H9 (cell line): ENCODE data around the gene ZSWIM5. TPM values are rescaled to one million over a fixed set of nuclear protein-coding genes. Genes with fewer than 3 reads are reported as not detected.

ENCODE experiments used
- DNase-seq: peaks from one replicate; pipeline ENCODE4 v3.0.0-alpha.2; 2017
- H2AFZ ChIP-seq: one replicate; pipeline ENCODE4 v1.6.1; 2013; ENCODE audit warnings: mild to moderate bottlenecking, low read length, control low read depth, moderate library complexity
- H2AK5ac ChIP-seq: 2 replicates; pipeline ENCODE4 v1.6.1; 2013; ENCODE audit warnings: low read length, control low read depth, mixed read lengths; ENCODE audit not compliant: insufficient read length
- H2BK120ac ChIP-seq: one replicate; pipeline ENCODE4 v1.6.1; 2013; ENCODE audit warnings: low read depth, mild to moderate bottlenecking, low read length, control low read depth, inconsistent platforms; ENCODE audit not compliant: poor library complexity, severe bottlenecking
- H2BK12ac ChIP-seq: 2 replicates; pipeline ENCODE4 v1.6.1; 2013; ENCODE audit warnings: low read length, control low read depth, mixed read lengths, low read depth; ENCODE audit not compliant: insufficient read length
- H2BK15ac ChIP-seq: 2 replicates; pipeline ENCODE4 v1.6.1; 2013; ENCODE audit warnings: low read depth, low read length, control low read depth
- H2BK20ac ChIP-seq: one replicate; pipeline ENCODE4 v1.6.1; 2013; ENCODE audit warnings: low read depth, mild to moderate bottlenecking, low read length, control low read depth, inconsistent platforms; ENCODE audit not compliant: poor library complexity, severe bottlenecking
- H2BK5ac ChIP-seq: 2 replicates; pipeline ENCODE4 v1.6.1; 2013; ENCODE audit warnings: low read length, control low read depth, mixed read lengths; ENCODE audit not compliant: insufficient read length
- H3K14ac ChIP-seq: 2 replicates; pipeline ENCODE4 v1.6.1; 2013; ENCODE audit warnings: low read length, control low read depth; ENCODE audit not compliant: insufficient read depth
- H3K18ac ChIP-seq: 2 replicates; pipeline ENCODE4 v1.6.1; 2013; ENCODE audit warnings: low read depth, mild to moderate bottlenecking, mixed read lengths, low read length, control low read depth; ENCODE audit not compliant: insufficient read length
- H3K23ac ChIP-seq: 2 replicates; pipeline ENCODE4 v1.6.1; 2013; ENCODE audit warnings: low read length, control low read depth, mixed read lengths, low read depth; ENCODE audit not compliant: insufficient read length
- H3K23me2 ChIP-seq: 2 replicates; pipeline ENCODE4 v1.6.1; 2013; ENCODE audit warnings: low read depth, mild to moderate bottlenecking, mixed read lengths, low read length, control low read depth; ENCODE audit not compliant: insufficient read length, poor library complexity, severe bottlenecking
- H3K27ac ChIP-seq: 2 replicates; pipeline ENCODE4 v1.5.1; 2013; ENCODE audit warnings: low read length, control low read depth, mixed read lengths, low read depth; ENCODE audit not compliant: insufficient read length
- H3K27me3 ChIP-seq: 2 replicates; pipeline ENCODE4 v1.6.1; 2013; ENCODE audit warnings: low read length, control low read depth, inconsistent platforms; ENCODE audit not compliant: insufficient read depth
- H3K4ac ChIP-seq: 2 replicates; pipeline ENCODE4 v1.6.1; 2013; ENCODE audit warnings: low read depth, mild to moderate bottlenecking, control low read depth, inconsistent platforms, low read length, moderate library complexity
- H3K4me1 ChIP-seq: 2 replicates; pipeline ENCODE4 v1.6.1; 2013; ENCODE audit warnings: low read length, control low read depth, inconsistent platforms; ENCODE audit not compliant: insufficient read depth
- H3K4me2 ChIP-seq: 2 replicates; pipeline ENCODE4 v1.6.1; 2013; ENCODE audit warnings: low read length, control low read depth, mixed read lengths; ENCODE audit not compliant: insufficient read length, insufficient read depth
- H3K56ac ChIP-seq: 2 replicates; pipeline ENCODE4 v1.6.1; 2013; ENCODE audit warnings: low read depth, mild to moderate bottlenecking, mixed read lengths, low read length, control low read depth; ENCODE audit not compliant: insufficient read length
- H3K79me1 ChIP-seq: 2 replicates; pipeline ENCODE4 v1.6.1; 2013; ENCODE audit warnings: low read depth, mild to moderate bottlenecking, moderate library complexity, low read length, control low read depth, inconsistent platforms; ENCODE audit not compliant: insufficient read depth, poor library complexity, severe bottlenecking
- H3K79me2 ChIP-seq: 2 replicates; pipeline ENCODE4 v1.6.1; 2013; ENCODE audit warnings: low read length, control low read depth, inconsistent platforms; ENCODE audit not compliant: insufficient read depth
- H3K9ac ChIP-seq: 2 replicates; pipeline ENCODE4 v1.6.1; 2013; ENCODE audit warnings: low read length, control low read depth, mixed read lengths; ENCODE audit not compliant: insufficient read length; ENCODE audit errors: extremely low read depth
- H3K9me3 ChIP-seq: one replicate; pipeline ENCODE4 v1.6.1; 2013; ENCODE audit warnings: low read depth, low read length, inconsistent platforms; ENCODE audit not compliant: control insufficient read depth
- H3T11ph ChIP-seq: one replicate; pipeline ENCODE4 v1.6.1; 2013; ENCODE audit warnings: mild to moderate bottlenecking, low read length, control low read depth, inconsistent platforms
- H4K20me1 ChIP-seq: one replicate; pipeline ENCODE4 v1.6.1; 2013; ENCODE audit not compliant: control insufficient read depth, insufficient read length, insufficient read depth
- H4K5ac ChIP-seq: 2 replicates; pipeline ENCODE4 v1.6.1; 2013; ENCODE audit warnings: low read depth, mild to moderate bottlenecking, mixed read lengths, low read length, control low read depth; ENCODE audit not compliant: insufficient read length
- H4K8ac ChIP-seq: replicated peaks from 2 replicates; pipeline ENCODE4 v1.6.1; 2013; ENCODE audit warnings: low read length, control low read depth, mixed read lengths, low read depth; ENCODE audit not compliant: insufficient read length
- H4K91ac ChIP-seq: 2 replicates; pipeline ENCODE4 v1.6.1; 2013; ENCODE audit warnings: low read depth, mild to moderate bottlenecking, moderate library complexity, mixed read lengths, low read length, control low read depth; ENCODE audit not compliant: insufficient read length
- H3K27ac Mint-ChIP-seq, 3 experiments: 2 replicates in 2 of 3; 3 replicates in 1 of 3; pipeline ENCODE4 v1.8.0; 2020 to 2021; ENCODE audit warnings: mixed read lengths in 3 of 3, mild to moderate bottlenecking in 1 of 3, moderate library complexity in 1 of 3
- H3K27me3 Mint-ChIP-seq: 2 replicates; pipeline ENCODE4 v1.8.0; 2021; ENCODE audit warnings: low read depth, mild to moderate bottlenecking, moderate library complexity, mixed read lengths
- H3K36me3 Mint-ChIP-seq, 3 experiments: 2 replicates in 2 of 3; 3 replicates in 1 of 3; pipeline ENCODE4 v1.8.0; 2020 to 2021; ENCODE audit warnings: low read depth in 3 of 3, mixed read lengths in 3 of 3; ENCODE audit not compliant: insufficient read depth in 1 of 3
- H3K4me1 Mint-ChIP-seq, 2 experiments: 2 replicates each; pipeline ENCODE4 v1.8.0; 2020; ENCODE audit warnings: mixed read lengths in 2 of 2
- H3K4me3 Mint-ChIP-seq, 2 experiments: 2 replicates in 1 of 2; 3 replicates in 1 of 2; pipeline ENCODE4 v1.8.0; 2020 to 2021; ENCODE audit warnings: mild to moderate bottlenecking in 2 of 2, mixed read lengths in 2 of 2, moderate library complexity in 1 of 2
- H3K9me3 Mint-ChIP-seq, 2 experiments: 2 replicates in 1 of 2; 3 replicates in 1 of 2; pipeline ENCODE4 v1.8.0; 2020; ENCODE audit warnings: mild to moderate bottlenecking in 2 of 2, mixed read lengths in 2 of 2, moderate library complexity in 1 of 2
- CTCF ChIP-seq: fragments of 200-600 bp; sonication (generic); conservative IDR thresholded peaks from 3 replicates; pipeline ENCODE4 v1.8.0; 2021; ENCODE audit warnings: antibody characterized with exemption, mild to moderate bottlenecking
- WGBS: extraction: QIAGEN DNeasy Blood & Tissue Kit; methylation state at CpG from one replicate; pipeline ENCODE4 v1.1.7; 2013; ENCODE audit warnings: missing lambda C conversion rate, low lambda C conversion rate, mixed read lengths; ENCODE audit not compliant: insufficient read length; ENCODE audit errors: extremely low coverage; 5-methylcytosine and 5-hydroxymethylcytosine counted together
- total RNA-seq: library from RNA; stranded (reverse); gene quantifications from 2 replicates; pipeline ENCODE4 v1.2.1, GENCODE V29; 2021

The ZSWIM5 gene
- total RNA-seq, 1 experiment from 2014 or later, result 3.5 TPM

GRCh38 chr1:45200906-45201500 lies 5.4 kb downstream of the ZSWIM5 start:
- Histone ChIP-seq H3K56ac (no peak overlapping the region), H2BK20ac (no peak overlapping the region), H3K23ac (no peak overlapping the region), H3K27ac (no peak overlapping the region), H3K14ac (no peak overlapping the region), H4K5ac (no peak overlapping the region), H3K9ac (no peak overlapping the region), H3K9me3 (no peaks in the 10 kb centered on the region), H2BK12ac (no peak overlapping the region), H2BK15ac (no peak overlapping the region), H4K20me1 (no peaks in the 10 kb centered on the region), H3K27me3 (no peaks in the 10 kb centered on the region; the same call in 1 of the 2 replicates), H3K4ac (no peak overlapping the region), H3K79me2 (no peaks in the 10 kb centered on the region), H2AFZ (no peak overlapping the region), H4K91ac (no peak overlapping the region), H3K23me2 (peaks cover 7% of the 10 kb centered on the region), H3K18ac (no peak overlapping the region), H3K79me1 (no peaks in the 10 kb centered on the region), H2BK5ac (no peak overlapping the region), H3K4me1 (no peaks in the 10 kb centered on the region), H4K8ac (no peak overlapping the region), H2AK5ac (no peak overlapping the region), H3T11ph (no peak overlapping the region), H2BK120ac (no peak overlapping the region), H3K4me2 (no peak overlapping the region)
- WGBS, result no CpG with 5 or more reads among the region's 3 CpGs
- TF ChIP-seq CTCF, result no peak
- Mint-ChIP-seq H3K36me3 (no peaks in the 10 kb centered on the region; a peak in 1 of 7 replicates), H3K27ac (no peak overlapping the region), H3K4me1 (peaks cover 17 to 23% of the 10 kb centered on the region in 2 experiments), H3K9me3 (peaks cover 0 to 4% of the 10 kb centered on the region in 2 experiments; a peak in 1 of 5 replicates), H3K4me3 (no peak overlapping the region), H3K27me3 (peaks cover 29% of the 10 kb centered on the region)
- DNase-seq, result no peak
